Measurements from ENCODE around the gene SMIM10. TPM values are rescaled to one million over a fixed set of nuclear protein-coding genes. Genes with fewer than 3 reads are reported as not detected.

The SMIM10 gene
- total RNA-seq, 1 donor from 2014 or later, result 5.2 TPM

DNA sequence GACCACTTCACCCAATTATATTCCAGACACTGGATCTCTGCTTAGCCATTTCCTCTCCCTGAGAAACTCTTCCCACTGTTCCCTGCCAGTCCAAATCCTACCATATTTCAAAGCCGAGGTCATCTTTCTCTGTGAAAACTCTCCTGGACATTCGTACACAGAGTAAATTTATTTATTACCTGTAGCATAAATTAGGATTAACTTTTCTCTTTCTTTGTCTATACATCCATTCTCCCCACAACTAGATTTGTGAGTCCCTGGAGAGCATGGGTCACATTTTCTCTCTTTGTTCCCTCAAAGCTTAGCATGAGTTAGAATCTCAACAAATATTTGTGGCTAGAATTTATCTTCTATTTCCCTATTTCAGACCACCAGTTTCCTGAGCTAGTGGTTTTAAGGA lies 27.8 kb upstream of the SMIM10 start:
- Histone ChIP-seq H3K27me3 (no peaks in the 10 kb centered on the region), H3K9me3 (no peaks in the 10 kb centered on the region), H3K36me3 (no peaks in the 10 kb centered on the region), H3K4me3 (no peak overlapping the region), H3K27ac (no peak overlapping the region), H3K4me1 (no peaks in the 10 kb centered on the region)
- TF ChIP-seq, protein P1, sequence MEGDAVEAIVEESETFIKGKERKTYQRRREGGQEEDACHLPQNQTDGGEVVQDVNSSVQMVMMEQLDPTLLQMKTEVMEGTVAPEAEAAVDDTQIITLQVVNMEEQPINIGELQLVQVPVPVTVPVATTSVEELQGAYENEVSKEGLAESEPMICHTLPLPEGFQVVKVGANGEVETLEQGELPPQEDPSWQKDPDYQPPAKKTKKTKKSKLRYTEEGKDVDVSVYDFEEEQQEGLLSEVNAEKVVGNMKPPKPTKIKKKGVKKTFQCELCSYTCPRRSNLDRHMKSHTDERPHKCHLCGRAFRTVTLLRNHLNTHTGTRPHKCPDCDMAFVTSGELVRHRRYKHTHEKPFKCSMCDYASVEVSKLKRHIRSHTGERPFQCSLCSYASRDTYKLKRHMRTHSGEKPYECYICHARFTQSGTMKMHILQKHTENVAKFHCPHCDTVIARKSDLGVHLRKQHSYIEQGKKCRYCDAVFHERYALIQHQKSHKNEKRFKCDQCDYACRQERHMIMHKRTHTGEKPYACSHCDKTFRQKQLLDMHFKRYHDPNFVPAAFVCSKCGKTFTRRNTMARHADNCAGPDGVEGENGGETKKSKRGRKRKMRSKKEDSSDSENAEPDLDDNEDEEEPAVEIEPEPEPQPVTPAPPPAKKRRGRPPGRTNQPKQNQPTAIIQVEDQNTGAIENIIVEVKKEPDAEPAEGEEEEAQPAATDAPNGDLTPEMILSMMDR (IDR thresholded peaks at IDR 0.05), result no peak
- ATAC-seq (no peak), DNase-seq (no peak)
- intact Hi-C loops (cut with DNase I), result no loop called here

DNA sequence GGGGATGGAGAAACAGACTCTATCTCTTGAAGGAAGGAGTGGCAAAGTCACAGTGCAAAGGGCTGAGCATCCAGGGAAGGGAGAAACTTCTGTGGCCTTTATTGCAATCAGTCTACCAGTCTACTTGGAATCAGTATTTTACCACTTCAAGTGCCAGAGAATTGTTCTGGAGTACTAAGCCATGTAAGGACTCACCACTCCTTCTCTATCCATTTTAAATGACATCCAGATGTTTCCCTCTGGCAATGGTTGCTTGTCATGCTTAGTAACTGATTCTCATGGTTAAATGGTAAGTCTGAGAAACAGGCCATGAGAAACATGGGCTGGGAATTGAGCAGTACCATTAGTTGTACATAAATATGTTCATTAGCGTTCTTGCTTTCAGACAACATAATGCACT lies 21.1 kb upstream of the SMIM10 start:
- intact Hi-C loops (cut with DNase I), result no loop called here

DNA sequence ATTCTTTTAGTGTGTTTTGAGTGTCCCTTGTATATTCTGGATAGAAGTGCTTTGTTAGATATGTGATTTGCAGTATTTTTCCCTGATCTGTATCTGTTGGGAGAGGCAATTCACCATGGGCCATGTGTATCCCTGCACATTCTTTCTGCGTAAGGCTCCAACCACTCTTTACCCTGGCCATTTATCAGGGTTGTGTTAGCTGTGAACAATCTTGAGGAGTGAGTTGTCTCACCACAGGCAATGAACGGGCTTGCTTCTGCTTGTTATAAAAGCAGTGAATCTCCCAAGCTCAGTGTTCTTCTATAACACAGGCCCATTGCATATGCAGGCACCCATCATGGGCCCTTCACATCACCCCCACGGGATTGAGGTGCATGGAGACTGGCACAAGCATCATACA lies 18.9 kb upstream of the SMIM10 start:
- no peak overlapping the region for H3K27ac ChIP-seq
- no peaks in the 10 kb centered on the region for H3K27me3 ChIP-seq
- no peak overlapping the region for H3K4me3 ChIP-seq
- ATAC-seq (no peak), DNase-seq (no peak)
- no peaks in the 10 kb centered on the region for H3K4me1 ChIP-seq
- H3K9me3 ChIP-seq, result no peaks in the 10 kb centered on the region
- H3K36me3 ChIP-seq, result no peaks in the 10 kb centered on the region
- intact Hi-C loops (cut with DNase I), result no loop called here
- TF ChIP-seq, protein P1 (IDR thresholded peaks at IDR 0.05), result no peak

More for the DNA sequence above, 21.1 kb upstream of the SMIM10 start:
- no peaks in the 10 kb centered on the region for H3K36me3 ChIP-seq
- H3K27me3 ChIP-seq, result no peaks in the 10 kb centered on the region
- no peak overlapping the region for H3K4me3 ChIP-seq
- no peak overlapping the region for H3K27ac ChIP-seq
- no peaks in the 10 kb centered on the region for H3K4me1 ChIP-seq
- ATAC-seq (no peak), DNase-seq (no peak)
- TF ChIP-seq, protein P1 (IDR thresholded peaks at IDR 0.05), result no peak
- H3K9me3 ChIP-seq, result no peaks in the 10 kb centered on the region

DNA sequence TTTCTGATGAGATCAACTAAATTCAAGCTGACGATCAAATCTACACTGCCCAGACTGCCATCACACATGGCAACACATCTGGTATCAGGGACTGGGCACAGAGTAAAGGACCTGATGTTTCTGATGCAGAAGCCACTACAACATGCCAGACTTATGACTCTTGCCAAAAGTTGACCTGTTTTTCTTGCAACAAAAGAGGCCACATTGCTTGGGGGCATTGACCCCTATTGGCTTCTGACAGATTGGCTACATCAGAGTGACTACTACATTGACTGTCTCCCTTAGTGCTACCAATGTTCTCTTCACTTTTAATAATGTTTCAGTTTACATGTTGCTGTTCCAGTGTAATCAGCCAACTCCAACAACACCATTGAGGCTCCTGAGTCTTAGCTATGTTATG lies 15.3 kb upstream of the SMIM10 start:
- no peaks in the 10 kb centered on the region for H3K9me3 ChIP-seq
- no peaks in the 10 kb centered on the region for H3K4me1 ChIP-seq
- intact Hi-C loops (cut with DNase I), result no loop called here
- no peak for ATAC-seq
- no peaks in the 10 kb centered on the region for H3K36me3 ChIP-seq
- no peak for DNase-seq
- no peak overlapping the region for H3K27ac ChIP-seq
- TF ChIP-seq, protein P1 (IDR thresholded peaks at IDR 0.05), result no peak
- no peak overlapping the region for H3K4me3 ChIP-seq
- H3K27me3 ChIP-seq, result no peaks in the 10 kb centered on the region

DNA sequence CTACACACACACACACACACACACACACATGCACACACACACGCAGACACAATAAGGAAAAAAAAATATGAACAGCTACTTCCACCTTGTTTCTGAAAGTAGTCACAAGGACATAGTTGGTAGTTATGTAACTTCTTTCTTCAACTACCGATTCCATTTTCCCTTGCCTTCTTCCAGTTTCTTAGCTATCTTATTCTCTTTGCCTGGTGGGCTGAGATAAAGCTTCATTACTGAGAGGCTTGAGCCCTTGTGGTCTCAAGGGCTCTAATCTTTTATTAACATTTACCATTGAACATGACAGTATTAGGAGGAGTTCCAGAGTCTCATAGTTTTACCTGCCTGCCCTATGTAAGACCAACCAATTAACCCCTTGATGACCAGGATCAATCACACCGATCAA lies 8.9 kb upstream of the SMIM10 start:
- TF ChIP-seq, protein P1 (IDR thresholded peaks at IDR 0.05), result no peak
- no peak overlapping the region for H3K27ac ChIP-seq
- no peaks in the 10 kb centered on the region for H3K36me3 ChIP-seq
- DNase-seq, result no peak
- H3K27me3 ChIP-seq, result no peaks in the 10 kb centered on the region
- H3K4me3 ChIP-seq, result no peak overlapping the region
- intact Hi-C loops (cut with DNase I), result no loop called here
- H3K9me3 ChIP-seq, result no peaks in the 10 kb centered on the region
- H3K4me1 ChIP-seq, result no peaks in the 10 kb centered on the region
- no peak for ATAC-seq

DNA sequence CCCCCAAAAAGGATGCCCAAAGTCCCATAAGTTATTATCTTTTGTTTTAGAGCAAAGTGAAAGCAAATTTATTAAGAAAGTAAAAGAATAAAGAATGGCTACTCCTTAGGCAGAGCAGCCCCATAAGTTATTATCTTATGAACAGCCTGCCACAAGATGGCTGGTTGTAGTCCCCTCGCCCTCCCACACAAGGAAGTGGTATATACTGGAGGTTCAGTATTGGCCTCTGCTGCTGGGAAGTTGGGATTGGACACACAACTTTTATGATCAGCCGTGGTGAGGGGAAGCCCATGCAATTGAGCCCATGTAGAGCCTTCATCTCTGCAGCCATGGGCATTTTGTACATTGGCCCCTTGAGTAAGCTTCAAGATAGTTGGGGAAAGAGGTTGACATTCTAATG lies 8.0 kb upstream of the SMIM10 start:
- DNase-seq (no peak), ATAC-seq (no peak)
- no peaks in the 10 kb centered on the region for H3K9me3 ChIP-seq

More for the DNA sequence above, 8.0 kb upstream of the SMIM10 start:
- intact Hi-C loops (cut with DNase I), result no loop called here
- TF ChIP-seq, protein P1 (IDR thresholded peaks at IDR 0.05), result no peak
- Histone ChIP-seq H3K27me3 (no peaks in the 10 kb centered on the region), H3K4me3 (no peak overlapping the region), H3K27ac (no peak overlapping the region), H3K36me3 (no peaks in the 10 kb centered on the region), H3K4me1 (no peaks in the 10 kb centered on the region)
